HFF-Myc (cell line): ENCODE measurements around the gene CLIP4.

Experiments used
- DNase-seq: peaks from one replicate; pipeline ENCODE4 v3.0.0-alpha.2; 2011; ENCODE audit warnings: low read depth; ENCODE audit errors: extremely low read depth
- H3K4me3 ChIP-seq: replicated peaks from 2 replicates; pipeline ENCODE4 v1.5.1; 2011; ENCODE audit warnings: low read depth, mild to moderate bottlenecking, control low read depth, low read length
- CTCF ChIP-seq: IDR thresholded peaks from 2 replicates; pipeline ENCODE4 v1.5.1; 2012; ENCODE audit warnings: mild to moderate bottlenecking, low read depth, low read length, control low read depth; ENCODE audit errors: missing control alignments

CLIP4 gene

GRCh38 chr2:29193111-29193510 is 77.9 kb downstream of the CLIP4 start:
- no peak for TF ChIP-seq CTCF
- DNase-seq: no peak

DNA sequence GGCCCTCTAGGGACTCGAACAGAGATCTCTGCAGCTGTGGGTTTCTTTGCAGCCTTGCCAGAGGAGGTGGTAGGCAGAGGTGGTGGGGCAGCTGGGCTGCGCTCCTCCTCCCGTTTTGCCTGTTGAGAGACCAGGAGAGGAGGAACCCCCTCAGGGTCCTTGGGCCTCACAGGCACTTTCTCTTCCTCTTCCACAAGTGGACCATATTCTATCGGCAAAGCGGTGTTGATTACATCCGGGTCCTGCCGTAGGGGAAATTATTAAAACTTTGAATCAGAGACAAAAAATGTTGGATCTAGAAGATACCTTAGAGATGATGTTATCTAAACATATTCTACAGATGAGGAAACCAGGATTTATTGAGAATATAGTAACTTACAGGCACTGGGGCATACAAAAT is 78.5 kb downstream of the CLIP4 start:
- no peak for TF ChIP-seq CTCF

More at GRCh38 chr2:29193111-29193510, 77.9 kb downstream of the CLIP4 start:
- no peak overlapping the region for H3K4me3 ChIP-seq

GRCh38 chr2:29195796-29196195 is 80.6 kb downstream of the CLIP4 start:
- no peak for DNase-seq
- H3K4me3 ChIP-seq: no peak overlapping the region
- TF ChIP-seq CTCF: no peak

More for the DNA sequence above, 78.5 kb downstream of the CLIP4 start:
- DNase-seq: no peak
- H3K4me3 ChIP-seq: no peak overlapping the region

DNA sequence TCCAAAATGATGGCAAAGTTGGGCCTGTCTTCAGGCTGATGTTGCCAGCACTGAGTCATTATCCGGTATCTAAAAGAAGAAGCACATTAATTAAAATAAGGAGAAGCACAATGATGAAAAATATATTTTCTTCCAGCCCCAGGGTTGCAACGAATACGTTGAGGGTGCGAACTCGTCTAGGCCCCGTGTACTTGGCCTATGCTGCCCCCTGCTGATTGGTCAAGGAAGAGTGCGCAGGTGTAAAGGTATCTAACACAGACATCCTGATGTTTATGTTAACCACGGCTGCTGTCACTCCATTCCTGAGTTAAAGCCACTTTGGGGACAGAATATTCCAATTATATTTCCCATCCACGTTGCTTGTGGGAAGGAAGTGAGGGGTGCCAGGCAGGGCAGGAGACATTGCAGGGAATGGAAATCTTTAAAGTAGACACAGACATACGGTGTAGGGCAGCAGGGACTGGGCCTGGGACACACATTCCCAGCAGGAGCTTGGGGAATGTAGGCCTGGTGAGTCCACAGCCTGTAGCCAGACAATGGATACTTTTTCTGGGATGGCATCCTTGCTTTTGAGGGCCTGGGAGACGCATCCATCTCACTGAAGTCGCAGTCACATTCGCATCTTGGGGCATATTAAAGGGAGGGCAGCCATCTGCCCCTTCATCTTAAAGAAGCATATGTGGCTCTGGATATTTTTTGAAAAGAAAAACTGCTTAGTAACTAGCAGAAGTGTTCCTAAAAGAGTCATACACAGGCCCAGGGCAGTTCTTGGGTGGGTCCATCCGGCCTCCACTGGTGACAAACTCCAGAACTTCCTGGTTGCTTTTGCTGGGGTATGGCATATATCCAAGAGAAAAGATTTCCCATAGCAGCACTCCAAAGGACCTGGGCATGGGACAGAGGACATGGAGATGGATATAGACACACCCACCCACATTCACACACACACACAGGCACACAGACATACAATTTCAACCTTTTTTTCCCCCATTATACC is 81.9 kb downstream of the CLIP4 start:
- DNase-seq: no peak
- H3K4me3 ChIP-seq: no peak overlapping the region
- peak; percentile 79 for TF ChIP-seq CTCF

GRCh38 chr2:29201979-29202378 is 86.8 kb downstream of the CLIP4 start:
- no peak overlapping the region for H3K4me3 ChIP-seq
- no peak for DNase-seq
- TF ChIP-seq CTCF: no peak

- DNase-seq: no peak
- no peak for TF ChIP-seq CTCF
- no peak overlapping the region for H3K4me3 ChIP-seq
Observed at GRCh38 chr2:29202819-29203495, 87.7 kb downstream of the CLIP4 start.
